GM18870 (cell line): ENCODE results near the gene KCMF1.
A peak's percentile ranks its signal among the peaks of the same experiment; 100 is the strongest.

Source experiments
- ATAC-seq: cut with Tn5 transposase; IDR thresholded peaks from one replicate; pipeline ENCODE4 v1.9.1; 2021; ENCODE audit warnings: moderate library complexity; ENCODE audit not compliant: unreplicated experiment

The KCMF1 gene

DNA sequence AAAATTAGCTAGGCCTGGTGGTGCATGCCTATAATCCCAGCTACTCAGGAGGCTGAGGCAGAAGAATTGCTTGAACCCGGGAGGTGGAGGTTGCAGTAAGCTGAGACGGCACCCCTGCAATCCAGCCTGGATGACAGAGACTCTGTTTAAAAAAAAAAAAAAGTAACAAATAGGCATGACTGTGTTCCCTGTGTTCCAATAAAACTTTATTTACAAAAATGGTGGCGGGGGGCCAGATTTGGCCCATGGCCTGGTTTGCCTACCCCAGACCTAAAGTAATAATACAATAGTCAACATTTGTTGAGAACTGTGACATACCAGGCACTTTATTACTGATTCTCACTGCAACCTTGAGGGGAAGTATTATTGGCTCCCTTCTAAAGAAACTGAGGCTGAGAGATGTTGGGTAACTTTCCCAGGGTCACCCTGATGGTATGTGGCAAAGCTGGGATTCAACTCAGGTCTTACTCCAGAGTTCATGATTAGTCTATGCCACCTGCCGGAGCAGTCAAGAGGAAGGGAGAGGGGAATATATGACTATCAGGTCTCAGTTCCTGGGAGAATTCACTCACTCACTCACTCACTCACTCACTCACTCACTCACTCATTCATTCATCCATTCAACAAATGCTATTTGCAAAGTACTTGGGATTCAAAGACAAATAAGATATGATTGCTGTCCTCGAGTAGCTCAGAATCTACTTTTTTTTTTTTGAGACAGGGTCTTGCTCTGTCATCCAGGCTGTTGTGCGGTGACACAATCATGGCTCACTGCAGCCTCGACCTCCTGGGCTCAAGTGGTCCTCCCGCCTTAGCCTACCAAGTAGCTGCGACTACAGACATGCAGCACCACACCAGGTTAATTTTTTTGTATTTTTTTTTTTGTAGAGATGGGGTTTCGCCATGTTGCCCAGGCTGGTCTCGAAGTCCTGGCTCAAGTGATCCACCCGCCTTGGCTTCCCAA lies 14.3 kb upstream of the KCMF1 start:
- no peak for ATAC-seq

DNA sequence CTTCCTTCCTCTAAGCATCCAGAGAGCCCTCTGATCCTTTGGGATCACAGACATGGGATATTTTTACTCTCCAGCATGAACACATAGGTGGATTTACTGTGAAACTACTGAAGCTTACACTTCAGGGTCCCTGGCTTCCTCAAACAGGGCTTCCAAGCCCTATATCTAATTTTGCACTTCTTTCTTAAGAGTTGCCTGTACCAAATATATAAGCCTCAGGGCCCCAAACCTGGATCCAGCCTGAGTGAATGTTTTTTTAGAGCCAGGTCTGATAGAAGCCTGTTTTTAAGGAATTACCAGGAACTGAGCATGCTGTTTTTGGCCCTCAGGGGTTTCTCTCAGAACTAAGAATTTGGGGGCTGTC lies 13.2 kb upstream of the KCMF1 start:
- no peak for ATAC-seq

DNA sequence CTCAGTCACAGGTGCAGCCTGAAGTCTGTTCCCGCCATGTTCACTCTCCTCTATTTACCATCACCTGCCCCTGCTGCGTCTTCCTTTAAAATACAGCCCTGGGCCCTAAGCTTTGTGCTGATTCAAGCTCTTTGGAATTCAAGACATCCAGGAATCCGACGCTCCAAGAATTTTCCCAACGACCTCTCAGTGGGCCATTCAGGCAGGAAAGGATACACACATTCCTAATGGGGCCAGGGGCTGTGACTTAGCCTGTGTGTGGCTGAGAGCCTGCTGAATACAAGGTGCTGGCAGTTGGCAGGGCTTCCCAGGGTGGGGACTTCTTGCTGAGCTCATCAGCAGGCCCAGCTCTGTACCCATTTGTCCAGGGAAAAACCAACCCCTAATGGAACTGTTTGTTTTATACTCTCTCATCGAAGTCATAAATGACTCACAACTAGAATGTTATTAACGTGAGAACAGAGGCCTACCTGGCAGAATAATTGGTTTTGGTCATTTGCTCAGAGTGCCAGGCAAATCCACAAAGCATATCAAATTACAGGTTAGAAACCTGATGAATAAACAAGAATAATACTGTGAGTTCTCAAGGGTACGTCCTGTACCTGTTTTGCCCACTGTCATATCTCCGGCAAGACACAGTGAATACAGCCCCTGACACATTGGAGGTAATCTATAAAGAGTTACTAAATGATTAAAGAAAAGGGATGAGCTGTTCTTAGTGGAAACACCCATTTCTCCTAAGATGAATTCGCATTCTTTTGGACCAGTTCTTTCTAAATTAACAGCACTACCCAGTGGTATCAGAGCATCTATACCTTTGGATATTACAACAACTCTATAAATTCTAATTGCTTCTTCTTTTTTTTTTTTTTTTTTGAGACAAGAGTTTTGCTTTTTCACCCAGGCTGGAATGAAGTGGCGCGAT lies 12.6 kb upstream of the KCMF1 start:
- ATAC-seq = no peak

DNA sequence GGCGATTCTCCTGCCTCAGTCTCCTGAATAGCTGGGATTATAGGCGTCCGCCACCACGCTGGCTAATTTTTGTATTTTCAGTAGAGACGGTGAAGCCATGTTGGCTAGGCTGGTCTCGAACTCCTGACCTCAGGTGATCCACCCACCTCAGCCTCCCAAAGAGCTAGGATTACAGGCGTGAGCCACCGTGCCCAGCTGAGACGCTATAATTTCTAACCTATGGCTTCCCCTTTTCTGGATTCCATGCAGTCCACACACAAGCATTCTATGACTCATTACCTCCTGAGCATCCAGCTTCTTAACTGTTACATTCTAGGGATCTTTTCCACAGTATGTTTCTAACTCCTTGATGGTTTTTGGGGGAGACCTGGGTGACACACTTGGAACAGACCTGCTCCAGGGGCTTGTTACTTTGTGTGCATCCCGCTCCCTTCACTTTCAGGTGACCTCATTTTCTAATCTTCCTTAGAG lies 11.8 kb upstream of the KCMF1 start:
- no peak for ATAC-seq

DNA sequence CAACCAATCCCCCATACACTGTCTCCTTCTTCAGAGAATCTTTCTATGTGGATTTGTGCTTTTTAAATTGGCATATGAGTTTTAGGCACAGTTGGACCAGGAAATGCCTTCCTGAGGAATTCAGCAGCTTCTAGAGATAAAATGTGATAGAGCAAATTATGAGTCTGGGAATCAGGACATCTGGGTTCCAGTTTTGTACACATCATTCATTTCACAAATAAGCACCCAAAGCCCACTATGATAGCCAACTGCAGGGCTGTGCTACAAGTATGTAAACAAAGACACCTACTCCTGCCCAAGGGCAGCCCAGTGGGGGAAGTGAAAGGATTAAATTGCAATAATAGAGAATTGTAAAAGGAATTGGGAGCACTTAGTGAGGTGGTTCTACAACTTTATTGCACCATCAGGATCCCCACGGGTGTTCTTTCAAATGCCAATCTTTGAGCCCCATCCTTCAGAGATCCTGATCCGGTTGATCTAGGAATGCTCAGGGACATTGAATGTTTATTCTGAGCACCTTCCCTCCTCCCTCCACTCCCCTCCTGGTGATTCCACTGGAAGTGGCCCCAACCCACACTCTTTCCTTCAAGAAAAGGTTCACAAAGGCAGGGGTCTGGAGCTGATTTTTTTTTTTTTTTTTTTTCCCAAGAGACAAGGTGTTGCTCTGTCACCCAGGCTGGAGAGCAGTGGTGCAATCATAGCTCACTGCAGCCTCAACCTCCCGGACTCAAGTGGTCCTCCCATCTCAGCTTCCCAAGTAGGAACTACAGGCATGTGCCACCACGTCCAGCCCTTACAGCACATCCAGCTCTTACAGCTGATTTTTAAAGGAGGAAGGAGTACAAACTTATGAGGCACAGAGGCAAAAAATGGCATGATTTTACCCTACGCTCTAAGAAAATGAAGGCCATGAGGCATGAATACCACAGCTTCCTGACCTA lies 11.1 kb upstream of the KCMF1 start:
- ATAC-seq = no peak

DNA sequence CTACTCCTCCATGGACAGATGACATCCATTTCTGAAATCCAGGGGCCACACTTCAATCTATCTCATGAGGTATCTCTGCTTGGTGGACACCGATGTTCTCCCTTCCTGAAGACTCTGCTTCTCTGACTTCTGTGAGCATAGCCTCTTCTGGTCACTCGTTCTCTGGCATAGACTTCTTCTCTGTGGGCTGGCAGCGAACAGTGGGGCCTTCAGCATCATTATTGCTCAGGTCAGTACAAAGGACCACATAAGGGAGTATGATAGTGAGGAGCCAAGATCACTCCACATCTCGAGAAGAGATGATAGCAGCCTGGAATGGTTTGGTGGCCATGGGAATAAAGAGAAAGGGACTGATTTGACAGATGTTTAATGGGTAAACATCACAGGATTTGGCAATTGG lies 8.0 kb upstream of the KCMF1 start:
- ATAC-seq = no peak

DNA sequence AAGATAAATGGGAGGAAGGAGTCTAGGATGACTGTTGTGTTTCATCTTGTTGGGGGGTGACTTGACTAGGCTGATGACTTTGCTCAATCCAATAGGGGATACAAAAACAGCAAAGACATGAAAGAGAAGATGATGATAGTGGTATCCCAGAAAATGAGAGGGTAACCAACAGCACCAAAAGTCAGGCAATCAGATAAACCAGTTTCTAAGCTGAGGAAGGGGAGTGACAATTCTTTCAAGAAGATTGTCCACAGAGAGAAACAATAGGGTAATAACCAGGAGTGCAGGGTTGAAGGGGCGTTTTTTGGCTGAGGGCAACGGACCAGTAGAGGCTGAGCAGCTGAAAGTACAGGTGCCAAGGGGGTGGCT lies 7.7 kb upstream of the KCMF1 start:
- ATAC-seq = no peak

DNA sequence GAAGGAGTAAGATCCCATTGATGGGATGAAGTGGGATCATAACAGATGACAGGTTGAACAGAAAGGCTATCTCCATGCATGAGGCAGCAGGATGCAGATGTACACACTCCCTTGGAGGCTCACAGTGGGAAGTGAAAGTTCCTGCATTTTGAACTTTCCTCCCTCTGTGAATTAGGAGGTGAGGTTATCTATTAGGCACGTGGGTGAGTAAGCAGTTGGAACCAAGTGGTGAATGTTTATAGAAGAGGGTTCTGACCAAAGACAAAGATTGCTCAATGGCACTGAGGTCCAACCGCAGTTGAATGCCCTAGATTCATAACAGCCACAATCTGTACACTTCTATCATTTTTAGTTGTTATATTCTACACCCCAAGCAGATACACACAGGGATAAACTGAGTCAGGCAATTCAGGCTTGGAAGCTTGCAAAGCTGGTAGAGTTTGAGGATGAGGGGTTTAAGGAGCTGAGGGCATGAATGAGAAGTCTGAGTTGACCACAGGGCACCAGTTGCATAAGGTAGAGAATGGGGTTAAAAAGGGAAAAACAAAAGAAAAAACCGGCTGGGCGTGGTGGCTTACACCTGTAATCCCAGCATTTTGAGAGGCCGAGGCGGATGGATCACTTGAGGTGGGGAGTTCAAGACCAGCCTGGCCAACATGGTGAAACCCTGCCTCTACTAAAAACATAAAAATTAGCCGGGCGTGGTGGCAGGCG lies 7.1 kb upstream of the KCMF1 start:
- no peak for ATAC-seq

DNA sequence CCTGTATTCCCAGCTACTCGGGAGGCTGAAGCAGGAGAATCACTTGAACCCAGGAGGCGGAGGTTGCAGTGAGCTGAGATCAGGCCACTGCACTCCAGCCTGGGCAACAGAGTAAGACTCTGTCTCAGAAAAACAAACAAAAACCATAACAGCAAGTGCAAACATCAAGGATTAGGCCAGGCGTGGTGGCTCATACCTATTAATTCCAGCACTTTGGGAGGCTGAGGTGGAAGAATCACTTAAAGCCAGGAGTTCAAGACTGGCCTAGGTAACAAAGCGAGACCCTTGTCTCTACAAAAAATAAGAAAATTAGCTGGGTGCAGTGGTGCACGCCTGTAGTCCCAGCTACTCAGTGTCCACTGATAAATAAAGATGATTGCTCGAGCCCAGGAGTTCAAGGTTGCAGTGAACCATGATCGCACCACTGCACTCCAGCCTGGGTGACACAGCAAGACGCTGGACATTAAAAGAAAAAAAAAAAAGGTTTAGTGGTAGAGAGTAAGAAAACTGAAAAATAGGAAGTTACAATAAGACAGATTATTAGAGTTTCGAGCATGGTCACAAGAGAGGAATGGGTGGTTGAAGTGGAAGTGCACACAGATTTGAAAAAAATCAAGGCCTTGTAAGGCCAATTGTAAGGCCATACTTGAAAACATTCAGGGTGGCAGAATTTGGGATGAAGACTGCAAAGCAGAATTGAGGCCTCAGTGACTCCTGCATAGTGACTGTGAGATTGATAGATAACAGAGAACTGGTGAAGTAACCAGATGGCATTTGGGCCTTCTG lies 6.4 kb upstream of the KCMF1 start:
- no peak for ATAC-seq

DNA sequence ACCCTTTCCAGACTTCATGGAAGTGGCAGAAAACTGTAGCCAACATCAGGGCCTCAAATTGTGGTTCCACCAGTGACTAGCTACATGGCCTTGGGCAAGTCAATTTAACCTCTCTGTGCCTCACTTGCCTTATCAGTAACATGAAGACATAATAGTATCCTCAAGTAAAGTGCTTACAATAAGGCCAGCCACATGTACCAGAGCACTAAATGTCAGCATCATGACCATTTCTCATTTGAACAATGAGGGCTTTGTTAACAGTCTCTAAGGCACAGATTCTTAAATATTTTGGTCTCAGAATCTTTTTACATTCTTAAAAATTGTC lies 5.8 kb upstream of the KCMF1 start:
- no peak for ATAC-seq

DNA sequence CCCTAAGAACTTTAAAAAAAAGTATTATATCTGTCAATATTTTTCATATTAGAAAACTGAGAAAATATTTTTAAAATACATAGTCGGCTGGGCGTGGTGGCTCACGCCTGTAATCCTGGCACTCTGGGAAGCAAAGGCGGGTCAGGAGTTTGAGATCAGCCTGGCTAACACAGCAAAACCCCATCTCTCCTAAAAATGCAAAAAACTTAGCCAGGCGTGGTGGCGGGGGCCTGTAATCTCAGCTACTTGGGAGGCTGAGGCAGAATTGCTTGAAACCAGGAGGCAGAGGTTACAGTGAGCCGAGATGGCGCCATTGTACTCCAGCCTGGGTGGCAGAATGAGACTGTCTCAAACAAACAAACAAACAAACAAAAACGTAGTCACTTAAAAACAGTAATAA lies 5.1 kb upstream of the KCMF1 start:
- no peak for ATAC-seq

DNA sequence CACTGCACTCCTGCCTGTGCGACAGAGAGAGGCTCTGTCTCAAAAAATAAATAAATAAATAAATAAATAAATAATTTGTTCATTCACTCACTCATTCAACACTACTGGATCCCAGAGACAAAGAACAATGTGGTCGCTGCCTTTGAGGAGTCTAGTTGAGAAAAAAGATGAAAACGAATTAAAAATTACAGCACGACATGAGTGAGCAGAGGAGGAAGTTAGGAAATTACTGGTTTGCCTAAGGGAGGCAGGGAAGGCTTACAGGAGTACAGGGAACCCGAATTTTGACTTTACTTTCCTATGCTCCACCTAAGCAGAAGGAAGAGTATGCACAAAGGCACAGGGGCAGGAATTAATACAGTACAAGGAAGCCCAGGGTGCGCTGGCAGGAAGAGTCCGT lies 4.2 kb upstream of the KCMF1 start:
- ATAC-seq = no peak

DNA sequence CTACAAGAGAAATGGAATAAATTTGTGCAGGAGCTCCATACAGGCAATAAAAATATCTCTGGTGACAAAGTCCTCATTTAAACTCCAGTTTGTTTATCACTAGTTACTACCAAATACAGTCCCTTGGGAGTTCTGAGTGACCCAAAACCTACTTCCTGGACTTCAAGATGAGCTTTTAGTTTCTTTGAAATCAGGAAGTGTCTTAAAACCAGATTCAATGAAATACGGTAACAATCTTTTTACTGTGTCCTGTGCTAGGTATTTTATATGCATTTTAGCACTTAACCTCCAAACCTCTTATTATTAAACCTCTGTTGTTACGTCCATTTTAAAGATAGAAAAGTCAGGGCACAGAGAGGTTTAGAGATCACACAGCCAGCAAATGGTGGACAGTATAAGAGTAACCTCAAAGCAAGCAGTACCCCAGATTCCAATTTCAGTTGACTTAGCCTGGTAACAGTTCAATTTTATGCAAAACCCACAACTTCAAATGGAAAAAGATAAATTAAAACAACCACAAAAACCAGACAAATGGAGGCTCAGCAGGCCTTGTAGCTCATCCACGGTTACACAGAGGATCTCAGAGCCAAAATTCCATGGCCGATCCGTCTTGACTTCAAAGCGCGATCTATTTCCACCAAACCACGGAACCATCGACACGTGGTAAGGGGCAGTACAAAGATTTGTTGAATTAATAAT lies 1.3 kb upstream of the KCMF1 start:
- no peak for ATAC-seq

DNA sequence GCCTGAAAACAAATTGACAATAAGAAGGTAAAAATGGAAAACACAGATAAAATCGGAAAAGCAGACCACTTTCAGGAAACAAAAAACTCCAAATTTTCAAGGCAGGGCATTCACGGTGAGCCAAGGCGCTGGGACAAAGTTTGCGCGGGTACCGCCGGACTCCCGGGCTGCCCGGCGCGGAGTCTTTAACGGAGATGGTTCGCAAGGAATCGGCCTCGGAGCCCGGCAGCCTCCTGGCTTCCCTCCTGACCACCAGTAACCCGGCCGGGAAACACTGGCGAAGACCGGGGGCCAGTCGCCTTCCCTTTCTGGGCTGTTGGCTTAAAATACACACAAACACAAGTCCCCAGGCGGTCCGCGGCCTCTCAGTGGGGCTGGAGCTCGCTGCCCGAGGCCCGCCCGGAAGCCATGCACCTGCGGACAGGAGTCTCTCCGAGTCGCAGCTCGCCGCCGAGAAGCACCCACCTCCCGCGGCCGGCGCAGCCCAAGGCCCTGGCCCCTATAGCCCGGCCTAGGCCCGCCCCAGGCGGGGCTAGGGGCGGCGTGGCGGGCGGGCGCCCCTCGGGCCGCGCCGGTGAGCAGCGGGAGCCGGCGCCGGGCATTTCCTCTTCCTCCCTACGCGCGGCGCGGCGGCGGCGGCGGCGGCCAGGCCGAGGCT lies 622 bp upstream of the KCMF1 start:
- peak; percentile 34 for ATAC-seq

DNA sequence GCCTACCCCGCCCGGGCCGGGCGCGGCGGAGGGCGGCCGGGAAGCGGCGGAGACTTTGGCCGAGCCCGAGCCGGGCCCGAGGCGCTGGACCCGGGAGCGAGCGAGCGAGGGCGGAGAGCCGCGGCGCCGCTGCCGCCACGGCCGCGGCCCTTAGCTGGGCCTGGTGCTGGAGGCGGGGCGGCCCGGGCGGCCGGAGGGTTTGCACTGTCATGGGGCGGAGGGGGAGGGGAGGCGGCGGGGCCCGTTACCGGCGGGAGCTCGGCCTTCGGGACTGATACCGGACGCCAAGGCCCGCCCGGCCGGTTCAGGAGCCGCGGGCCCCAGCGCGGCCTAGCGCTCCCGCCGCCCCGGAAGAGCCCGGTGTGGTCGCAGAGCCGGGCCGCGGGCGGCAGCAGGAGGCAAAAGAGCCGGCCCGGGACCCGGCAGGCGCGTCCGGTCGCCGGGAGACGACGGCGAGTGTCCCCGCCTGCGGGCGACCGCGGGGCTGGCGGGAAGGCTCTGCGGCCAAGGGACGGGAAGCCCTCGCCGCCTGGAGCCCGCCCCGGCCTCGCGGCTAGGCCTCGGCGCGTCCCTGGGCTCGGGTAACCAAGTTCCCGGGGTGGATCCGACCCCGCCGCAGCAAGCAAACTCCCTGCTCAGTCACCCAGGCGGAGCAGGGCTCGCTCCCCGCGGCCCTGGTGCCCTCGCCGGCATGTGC lies 697 bp downstream of the KCMF1 start:
- peak; percentile 24 for ATAC-seq

DNA sequence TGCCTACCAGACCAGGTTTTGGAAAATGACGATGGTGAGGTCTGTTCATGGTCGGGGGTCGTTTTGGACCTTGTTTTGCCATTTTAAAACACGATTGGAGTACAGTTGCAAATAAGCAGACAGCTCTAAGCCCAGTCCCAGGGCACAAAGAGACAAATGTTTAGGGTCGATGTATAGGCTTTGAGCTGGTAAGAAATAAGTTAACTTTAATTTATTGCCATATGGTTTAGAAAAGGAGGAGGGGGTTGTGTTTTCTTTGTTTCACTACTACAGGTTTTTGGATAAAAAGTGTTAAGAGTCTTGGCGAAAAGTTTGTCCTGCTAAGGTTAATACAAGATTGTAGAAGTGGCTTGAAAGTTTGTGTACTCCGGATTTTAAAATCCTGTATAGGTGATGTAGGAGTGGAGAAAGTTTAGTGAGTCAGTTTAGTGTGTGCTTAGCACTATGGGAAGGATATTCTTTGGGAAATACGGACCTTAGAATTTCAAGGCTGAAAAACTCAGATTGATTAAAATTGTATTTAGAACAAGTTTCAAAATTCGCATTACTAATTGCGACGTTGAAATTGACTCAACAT lies 1.3 kb downstream of the KCMF1 start:
- no peak for ATAC-seq

DNA sequence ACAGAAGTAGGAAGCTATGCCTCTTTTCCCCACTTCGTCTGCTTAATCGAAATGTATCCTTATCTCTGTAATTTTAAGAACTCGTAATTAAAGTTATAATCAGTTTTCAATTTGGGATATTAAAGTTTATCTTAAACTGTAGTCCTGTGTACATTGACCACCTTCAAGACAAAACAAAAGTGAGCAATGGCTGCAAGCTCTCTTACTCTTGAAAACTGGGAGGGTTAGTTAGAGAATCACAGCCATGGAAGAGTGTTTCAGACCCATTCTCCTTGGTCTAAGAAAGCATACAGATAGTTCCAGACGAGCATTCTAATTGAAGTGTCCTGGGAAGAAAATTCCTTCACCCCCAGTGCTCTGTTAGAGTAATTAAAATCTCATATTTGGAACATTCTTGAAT lies 2.0 kb downstream of the KCMF1 start:
- ATAC-seq = no peak
